Smooth muscle cell (in vitro differentiated cells): ENCODE results near the gene PRPH. TPM values are rescaled to one million over a fixed set of nuclear protein-coding genes. Genes with fewer than 3 reads are reported as not detected.
A peak's percentile ranks its signal among the peaks of the same experiment; 100 is the strongest.

Source experiments
- DNase-seq: peaks from one replicate; lab custom pipeline; 2025; ENCODE audit not compliant: unreplicated experiment; lab: John Stamatoyannopoulos, UW
- H2AFZ ChIP-seq: fragments of 200-600 bp; sonication (generic); 2 replicates; pipeline ENCODE4 v1.6.0; 2016; ENCODE audit warnings: antibody characterized with exemption, low read depth, mild to moderate bottlenecking
- H3F3A ChIP-seq: fragments of 200-600 bp; sonication (generic); 2 replicates; pipeline ENCODE4 v1.6.0; 2017; ENCODE audit warnings: antibody characterized with exemption, low read depth
- H3K27ac ChIP-seq: fragments of 200-600 bp; sonication (generic); 2 replicates; pipeline ENCODE4 v1.5.1; 2016; ENCODE audit warnings: low read depth, mild to moderate bottlenecking
- H3K27me3 ChIP-seq: fragments of 200-600 bp; sonication (generic); 2 replicates; pipeline ENCODE4 v1.6.1; 2016; ENCODE audit warnings: low read depth, mild to moderate bottlenecking
- H3K36me3 ChIP-seq: fragments of 200-600 bp; sonication (generic); 2 replicates; pipeline ENCODE4 v1.5.1; 2016; ENCODE audit warnings: low read depth
- H3K4me1 ChIP-seq: fragments of 200-600 bp; sonication (generic); 2 replicates; pipeline ENCODE4 v1.5.1; 2016; ENCODE audit warnings: low read depth
- H3K4me2 ChIP-seq: fragments of 200-600 bp; sonication (generic); 2 replicates; pipeline ENCODE4 v1.6.0; 2016; ENCODE audit warnings: mild to moderate bottlenecking
- H3K4me3 ChIP-seq: fragments of 200-600 bp; sonication (generic); 2 replicates; pipeline ENCODE4 v1.5.1; 2016; ENCODE audit warnings: mild to moderate bottlenecking
- H3K79me2 ChIP-seq: fragments of 200-600 bp; sonication (generic); 2 replicates; pipeline ENCODE4 v1.6.0; 2016; ENCODE audit warnings: low read depth, mild to moderate bottlenecking
- H3K9ac ChIP-seq: fragments of 200-600 bp; sonication (generic); 2 replicates; pipeline ENCODE4 v1.6.0; 2016; ENCODE audit warnings: low read depth
- H3K9me3 ChIP-seq: fragments of 200-600 bp; sonication (generic); replicated peaks from 2 replicates; pipeline ENCODE4 v1.5.1; 2016; ENCODE audit warnings: low read depth
- H4K20me1 ChIP-seq: fragments of 200-600 bp; sonication (generic); 2 replicates; pipeline ENCODE4 v1.6.0; 2016; ENCODE audit warnings: low read depth
- WGBS: methylation state at CpG from one replicate; pipeline ENCODE4 v1.1.7; 2016; ENCODE audit warnings: low lambda C conversion rate; 5-methylcytosine and 5-hydroxymethylcytosine counted together
- polyA plus RNA-seq: library from polyadenylated mRNA; unstranded; fragments of >200 nt; fragmentation: Nextera tagmentation; extraction: Ambion mirVana; gene quantifications from 2 replicates; pipeline ENCODE4 v1.2.1, GENCODE V29; 2016
- total RNA-seq: library from RNA; depleted of rRNA; stranded (reverse); fragments of >200 nt; gene quantifications from 2 replicates; pipeline ENCODE4 v1.2.3, GENCODE V29; 2014
- TF ChIP-seq, protein P1 (sequence below): fragments of 200-600 bp; sonication (generic); IDR thresholded peaks from 2 replicates; pipeline ENCODE4 v1.5.1; 2017; ENCODE audit warnings: borderline replicate concordance, mild to moderate bottlenecking, antibody characterized with exemption; ENCODE audit not compliant: insufficient read depth, poor library complexity, severe bottlenecking

The PRPH gene
- total and polyA plus RNA-seq, 2 experiments from 2014 or later: not detected

DNA sequence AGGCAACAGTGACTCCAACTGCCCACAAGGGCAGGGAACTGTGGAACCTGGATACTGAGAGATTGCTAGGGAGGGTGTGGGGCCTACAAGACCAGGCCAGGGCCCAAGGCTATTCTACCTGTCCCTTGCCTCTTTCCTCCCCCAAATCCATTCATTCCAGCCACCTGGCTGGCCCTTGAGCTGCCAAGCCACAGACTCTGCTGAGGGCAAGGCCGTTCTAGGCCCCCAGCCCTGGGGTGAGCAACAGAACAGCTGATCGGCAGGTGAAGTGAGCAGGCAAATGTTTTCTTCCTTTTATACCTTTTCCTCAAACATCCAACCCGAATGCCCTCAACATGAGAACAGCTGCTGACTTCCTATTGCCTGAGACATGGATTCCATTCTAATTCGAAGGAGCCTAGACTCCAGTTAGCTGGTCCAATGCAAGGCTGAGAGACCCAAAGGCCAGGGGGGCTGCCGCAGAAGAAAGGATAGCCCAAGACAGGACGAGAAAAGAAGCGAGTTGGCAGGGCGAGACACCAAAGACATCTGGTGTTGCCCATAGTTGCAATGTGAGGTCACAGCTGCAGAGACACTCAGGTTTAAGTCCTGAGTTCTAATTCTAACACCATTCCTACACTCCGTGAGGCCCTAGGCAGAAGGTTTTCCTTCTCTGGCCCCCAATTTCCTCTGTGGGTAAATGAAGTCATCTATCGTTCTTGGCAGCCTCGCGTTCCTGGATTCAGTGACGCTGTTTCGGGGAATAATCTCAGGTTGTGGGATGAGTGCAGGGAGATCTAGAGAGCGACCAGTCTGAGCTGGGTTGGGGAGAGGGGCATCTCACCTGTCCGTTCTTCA lies 40.4 kb downstream of the PRPH start:
- H3F3A ChIP-seq: no peaks in the 10 kb centered on the region
- no peak overlapping the region for H3K4me3 ChIP-seq
- no peak overlapping the region for H3K27ac ChIP-seq
- no peaks in the 10 kb centered on the region for H3K36me3 ChIP-seq
- peaks cover 81% of the 10 kb centered on the region for H3K27me3 ChIP-seq
- H4K20me1 ChIP-seq: no peaks in the 10 kb centered on the region
- H3K4me2 ChIP-seq: no peak overlapping the region
- no peak overlapping the region for H2AFZ ChIP-seq
- peaks cover 3% of the 10 kb centered on the region for H3K4me1 ChIP-seq
- H3K9me3 ChIP-seq: no peaks in the 10 kb centered on the region
- 76% methylated on average over 16 of the region's 16 CpGs for WGBS
- H3K9ac ChIP-seq: no peak overlapping the region
- TF ChIP-seq, protein P1, sequence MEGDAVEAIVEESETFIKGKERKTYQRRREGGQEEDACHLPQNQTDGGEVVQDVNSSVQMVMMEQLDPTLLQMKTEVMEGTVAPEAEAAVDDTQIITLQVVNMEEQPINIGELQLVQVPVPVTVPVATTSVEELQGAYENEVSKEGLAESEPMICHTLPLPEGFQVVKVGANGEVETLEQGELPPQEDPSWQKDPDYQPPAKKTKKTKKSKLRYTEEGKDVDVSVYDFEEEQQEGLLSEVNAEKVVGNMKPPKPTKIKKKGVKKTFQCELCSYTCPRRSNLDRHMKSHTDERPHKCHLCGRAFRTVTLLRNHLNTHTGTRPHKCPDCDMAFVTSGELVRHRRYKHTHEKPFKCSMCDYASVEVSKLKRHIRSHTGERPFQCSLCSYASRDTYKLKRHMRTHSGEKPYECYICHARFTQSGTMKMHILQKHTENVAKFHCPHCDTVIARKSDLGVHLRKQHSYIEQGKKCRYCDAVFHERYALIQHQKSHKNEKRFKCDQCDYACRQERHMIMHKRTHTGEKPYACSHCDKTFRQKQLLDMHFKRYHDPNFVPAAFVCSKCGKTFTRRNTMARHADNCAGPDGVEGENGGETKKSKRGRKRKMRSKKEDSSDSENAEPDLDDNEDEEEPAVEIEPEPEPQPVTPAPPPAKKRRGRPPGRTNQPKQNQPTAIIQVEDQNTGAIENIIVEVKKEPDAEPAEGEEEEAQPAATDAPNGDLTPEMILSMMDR: no peak
- no peak for DNase-seq
- H3K79me2 ChIP-seq: no peaks in the 10 kb centered on the region

DNA sequence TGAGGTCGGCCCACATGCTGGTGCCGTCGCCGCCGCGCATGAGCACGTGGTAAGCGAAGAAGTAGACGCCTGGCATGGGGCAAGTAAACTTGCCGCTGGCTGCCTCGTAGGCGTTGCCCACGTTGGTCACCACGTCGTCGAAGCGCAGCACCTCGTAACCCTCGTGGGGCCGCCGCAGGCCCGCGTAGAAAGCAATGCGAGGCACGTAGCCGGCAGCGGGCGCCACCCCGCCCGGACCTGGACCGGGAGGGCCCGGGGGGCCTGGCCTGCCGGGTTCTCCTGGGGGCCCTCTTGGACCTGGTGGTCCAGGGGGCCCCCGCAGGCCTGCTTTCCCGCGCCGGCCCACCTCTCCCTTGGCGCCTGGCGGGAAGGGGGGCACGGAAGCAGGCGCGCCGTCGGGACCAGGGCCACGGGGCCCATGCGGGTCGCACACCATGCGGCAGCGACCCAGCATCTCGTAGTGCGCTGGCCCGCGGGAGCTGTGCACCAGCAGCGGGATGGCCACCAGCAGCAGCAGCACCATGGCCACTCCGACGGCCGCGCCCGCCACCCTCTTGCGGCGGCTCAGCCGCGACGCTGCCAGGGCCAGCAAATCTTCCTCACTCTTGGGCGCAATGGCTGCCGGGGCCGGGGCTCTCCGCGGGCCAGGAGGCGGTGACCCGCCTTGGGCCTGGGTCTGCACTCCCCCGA lies 41.2 kb downstream of the PRPH start:
- peak overlapping the region; percentile 78 for H2AFZ ChIP-seq
- WGBS: 30% methylated on average over 71 of the region's 72 CpGs
- H3K4me1 ChIP-seq: peaks cover 6% of the 10 kb centered on the region
- no peaks in the 10 kb centered on the region for H3K79me2 ChIP-seq
- TF ChIP-seq, protein P1: no peak
- no peaks in the 10 kb centered on the region for H4K20me1 ChIP-seq
- DNase-seq: no peak
- peaks cover 89% of the 10 kb centered on the region for H3K27me3 ChIP-seq
- no peaks in the 10 kb centered on the region for H3K36me3 ChIP-seq
- H3K27ac ChIP-seq: no peak overlapping the region
- H3K9ac ChIP-seq: no peak overlapping the region
- H3K9me3 ChIP-seq: no peaks in the 10 kb centered on the region
- H3K4me3 ChIP-seq: no peak overlapping the region
- H3F3A ChIP-seq: no peaks in the 10 kb centered on the region
- peak overlapping the region; percentile 85 for H3K4me2 ChIP-seq

DNA sequence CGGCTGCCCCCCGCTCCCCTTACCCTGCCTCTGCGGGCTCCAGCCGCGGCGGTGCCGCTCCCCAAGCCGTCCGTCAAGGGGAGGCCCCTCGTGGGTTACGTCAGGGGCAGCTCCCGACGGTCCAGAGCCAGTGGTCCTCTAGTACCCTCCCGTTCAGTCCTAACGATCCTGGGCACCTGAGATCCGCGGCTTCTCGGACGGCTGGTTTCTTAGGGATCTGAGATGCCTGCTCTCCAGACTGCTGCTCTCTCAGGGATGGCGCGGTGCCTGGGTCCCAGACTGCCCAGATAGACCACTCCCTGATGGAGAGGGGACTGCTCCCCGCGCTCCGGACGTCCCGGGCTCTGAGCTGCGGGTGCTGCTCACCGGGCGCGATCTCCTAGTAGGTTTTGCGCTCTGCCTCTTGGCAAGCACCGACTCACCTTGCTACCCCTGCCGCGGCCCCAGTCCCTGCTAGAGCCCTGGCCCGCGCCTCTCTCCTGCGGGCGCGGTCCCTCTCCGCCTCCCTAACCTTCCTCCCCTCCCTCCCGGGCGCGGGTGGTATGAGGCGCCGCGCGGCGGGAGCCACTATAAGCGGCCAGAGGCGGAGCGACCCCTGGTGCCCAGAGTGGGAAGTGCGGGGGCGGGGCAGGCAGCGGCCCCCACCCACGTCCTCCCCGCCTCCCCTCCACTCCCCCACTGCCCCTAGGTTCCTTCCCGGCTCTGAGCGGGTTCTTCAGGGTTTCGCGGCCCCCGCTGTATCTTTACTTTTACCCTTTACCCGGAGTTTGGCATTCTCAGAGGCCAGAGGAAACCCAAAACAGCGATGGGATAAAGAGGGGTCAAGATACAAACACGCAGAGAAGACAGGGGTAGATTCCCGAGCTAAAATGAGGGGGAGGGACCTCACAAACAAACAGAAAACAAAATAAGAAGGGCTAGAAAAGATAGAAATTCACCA lies 42.0 kb downstream of the PRPH start, which contains the start of gene C1QL4:
Gene C1QL4 (minus strand): TSS at position 544 of the 940 bp plus-strand sequence. CDS start 711 bp downstream, outside the sequence.
- Histone ChIP-seq H3K27me3 (peaks cover 97% of the 10 kb centered on the region), H2AFZ (peak within 1 kb of the TSS; percentile 78), H3K36me3 (no peaks in the 10 kb centered on the region), H3K9me3 (no peaks in the 10 kb centered on the region), H4K20me1 (no peaks in the 10 kb centered on the region), H3K4me2 (peak within 1 kb of the TSS; percentile 85), H3K4me1 (peaks cover 14% of the 10 kb centered on the region), H3K4me3 (peak within 1 kb of the TSS; percentile 49), H3K79me2 (no peaks in the 10 kb centered on the region), H3K27ac (no peak within 1 kb of the TSS), H3F3A (no peaks in the 10 kb centered on the region), H3K9ac (no peak within 1 kb of the TSS)
- peak; percentile 78 for DNase-seq
- TF ChIP-seq, protein P1: peak; percentile 94
- WGBS: 5% methylated on average over 57 of the region's 65 CpGs
